ENCODE data around the gene ADAT3.

Gene ADAT3

DNA sequence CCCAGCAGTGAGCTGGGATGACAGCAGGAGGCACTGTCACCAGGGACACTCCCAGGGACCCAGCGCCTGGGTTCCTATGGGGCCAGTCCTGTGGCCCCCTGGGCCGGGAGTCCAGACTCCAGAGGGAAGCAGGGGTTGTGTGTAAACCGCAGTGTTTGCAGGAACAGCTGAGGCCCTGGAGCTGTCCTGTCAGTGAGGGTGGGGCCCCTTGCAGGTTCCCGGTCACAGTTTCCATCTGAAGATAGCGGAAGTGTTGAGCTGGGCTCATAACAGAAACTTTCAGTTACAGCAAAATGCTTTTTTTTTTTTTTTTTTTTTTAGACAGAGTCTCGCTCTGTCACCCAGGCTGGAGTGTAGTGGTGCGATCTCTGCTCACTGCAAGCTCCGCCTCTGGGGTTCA lies 18.1 kb downstream of the ADAT3 start:
- no peaks in the 10 kb centered on the region for H3K4me1 ChIP-seq (ENCODE audit: control insufficient read depth in 1 of 2, insufficient read depth in 1 of 2, low read depth in 1 of 2, low read length in 1 of 2)
- H3K4me3 ChIP-seq (ENCODE audit: low read depth in 1 of 2, low read length in 1 of 2): no peak overlapping the region
- TF ChIP-seq, protein P1, sequence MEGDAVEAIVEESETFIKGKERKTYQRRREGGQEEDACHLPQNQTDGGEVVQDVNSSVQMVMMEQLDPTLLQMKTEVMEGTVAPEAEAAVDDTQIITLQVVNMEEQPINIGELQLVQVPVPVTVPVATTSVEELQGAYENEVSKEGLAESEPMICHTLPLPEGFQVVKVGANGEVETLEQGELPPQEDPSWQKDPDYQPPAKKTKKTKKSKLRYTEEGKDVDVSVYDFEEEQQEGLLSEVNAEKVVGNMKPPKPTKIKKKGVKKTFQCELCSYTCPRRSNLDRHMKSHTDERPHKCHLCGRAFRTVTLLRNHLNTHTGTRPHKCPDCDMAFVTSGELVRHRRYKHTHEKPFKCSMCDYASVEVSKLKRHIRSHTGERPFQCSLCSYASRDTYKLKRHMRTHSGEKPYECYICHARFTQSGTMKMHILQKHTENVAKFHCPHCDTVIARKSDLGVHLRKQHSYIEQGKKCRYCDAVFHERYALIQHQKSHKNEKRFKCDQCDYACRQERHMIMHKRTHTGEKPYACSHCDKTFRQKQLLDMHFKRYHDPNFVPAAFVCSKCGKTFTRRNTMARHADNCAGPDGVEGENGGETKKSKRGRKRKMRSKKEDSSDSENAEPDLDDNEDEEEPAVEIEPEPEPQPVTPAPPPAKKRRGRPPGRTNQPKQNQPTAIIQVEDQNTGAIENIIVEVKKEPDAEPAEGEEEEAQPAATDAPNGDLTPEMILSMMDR (IDR thresholded peaks at IDR 0.05): no peak
- H3K9me3 ChIP-seq: no peaks in the 10 kb centered on the region
- H3K27me3 ChIP-seq: no peaks in the 10 kb centered on the region
- peaks cover 28% of the 10 kb centered on the region for H3K36me3 ChIP-seq
- no peak overlapping the region for H3K27ac ChIP-seq

DNA sequence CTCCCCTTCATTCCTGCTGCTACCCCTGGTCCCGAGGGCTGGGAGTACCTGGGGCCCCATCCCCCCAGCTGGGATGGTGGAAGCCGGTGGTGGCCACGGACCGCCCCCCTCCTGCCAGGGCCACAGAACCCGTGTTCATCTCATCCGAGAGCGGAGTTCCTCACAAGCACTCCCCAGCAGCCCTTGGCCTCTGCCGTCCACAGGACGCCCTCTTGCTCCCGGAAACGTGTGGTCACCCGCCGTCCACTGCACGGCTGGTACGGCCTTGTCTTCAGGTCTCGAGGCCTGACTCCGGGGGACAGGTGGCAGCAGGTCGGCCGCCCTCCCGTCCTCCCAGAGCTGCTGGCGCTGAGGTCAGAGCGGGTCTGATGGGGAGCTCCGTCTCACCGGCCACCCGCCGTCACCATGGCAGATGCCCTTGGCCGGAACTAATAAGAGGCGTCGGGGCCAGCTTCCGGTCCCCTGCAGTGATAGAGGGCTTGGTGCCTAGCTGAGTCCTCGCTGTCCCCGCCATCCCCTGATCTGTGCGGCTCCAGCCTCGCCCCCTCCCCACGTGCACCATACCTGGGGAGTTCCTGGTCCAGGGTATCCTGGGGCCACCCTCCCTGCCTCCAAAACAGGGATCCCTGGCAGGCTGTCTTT lies 19.2 kb downstream of the ADAT3 start:
- no peak overlapping the region for H3K27ac ChIP-seq

DNA sequence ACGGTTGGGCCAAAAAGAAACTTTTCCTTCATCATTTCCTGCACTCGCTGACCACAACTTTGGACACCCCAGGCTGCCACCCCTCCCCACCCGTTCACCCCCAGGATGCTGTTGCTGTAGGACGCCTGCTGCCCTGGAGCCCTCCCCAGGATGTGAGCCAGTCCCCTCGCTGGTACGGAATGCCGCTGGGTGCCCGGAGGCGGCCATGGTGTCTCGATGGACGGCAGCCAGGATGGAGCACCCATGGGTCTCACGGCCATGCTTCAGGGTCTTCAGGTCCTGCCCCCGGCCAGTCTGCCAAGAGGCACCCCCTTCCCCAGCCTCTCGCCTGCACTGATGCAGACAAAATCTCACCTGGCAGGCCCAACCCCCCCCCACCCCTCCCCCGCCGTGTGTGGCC lies 20.3 kb downstream of the ADAT3 start:
- Histone ChIP-seq H3K4me3 (ENCODE audit: low read depth in 1 of 2, low read length in 1 of 2) (no peak overlapping the region), H3K9me3 (no peaks in the 10 kb centered on the region), H3K27me3 (peaks cover 8% of the 10 kb centered on the region), H3K4me1 (ENCODE audit: control insufficient read depth in 1 of 2, insufficient read depth in 1 of 2, low read depth in 1 of 2, low read length in 1 of 2) (peaks cover 13 to 15% of the 10 kb centered on the region in 2 experiments), H3K27ac (no peak overlapping the region), H3K36me3 (peaks cover 23% of the 10 kb centered on the region)
- TF ChIP-seq, protein P1 (IDR thresholded peaks at IDR 0.05): no peak

More for the DNA sequence above, 19.2 kb downstream of the ADAT3 start:
- Histone ChIP-seq H3K4me3 (ENCODE audit: low read depth in 1 of 2, low read length in 1 of 2) (no peak overlapping the region), H3K27me3 (no peaks in the 10 kb centered on the region), H3K4me1 (ENCODE audit: control insufficient read depth in 1 of 2, insufficient read depth in 1 of 2, low read depth in 1 of 2, low read length in 1 of 2) (peaks cover 7% of the 10 kb centered on the region in 2 experiments), H3K36me3 (peaks cover 23% of the 10 kb centered on the region), H3K9me3 (no peaks in the 10 kb centered on the region)
- TF ChIP-seq, protein P1 (IDR thresholded peaks at IDR 0.05): no peak

DNA sequence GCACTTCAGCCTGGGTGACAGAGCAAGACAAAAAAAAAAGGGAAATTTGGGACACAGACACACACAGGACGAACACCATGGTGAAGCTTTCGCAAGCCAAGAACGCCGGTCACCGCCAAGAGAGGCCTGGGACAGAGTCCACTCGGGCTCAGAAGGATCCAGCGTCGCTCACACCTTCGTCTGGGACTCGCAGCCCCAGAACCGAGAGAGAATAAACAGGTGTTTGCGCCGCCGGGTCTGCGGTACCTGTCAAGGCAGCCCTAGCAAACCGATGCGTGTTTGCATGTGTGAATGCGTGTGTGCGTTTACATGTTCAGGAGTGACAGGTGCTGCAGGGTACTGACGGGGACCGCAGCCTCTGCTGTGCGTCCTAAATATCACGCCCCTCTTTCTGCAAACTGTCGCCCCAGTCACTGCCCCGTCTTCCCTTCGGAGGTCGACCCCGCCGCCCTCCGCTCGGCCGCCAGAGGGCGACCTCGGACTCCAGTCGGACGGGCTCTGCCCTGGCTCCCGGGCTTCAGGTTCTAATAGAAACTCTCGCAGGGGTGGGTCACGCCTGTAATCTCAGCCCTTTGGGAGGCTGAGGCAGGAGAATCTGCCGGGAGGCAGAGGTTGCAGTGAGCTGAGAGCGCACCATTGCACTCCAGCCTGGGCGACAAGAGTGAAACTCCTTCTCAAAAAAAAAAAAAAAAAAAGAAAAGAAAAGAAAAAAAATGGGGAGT lies 24.0 kb downstream of the ADAT3 start:
- Histone ChIP-seq H3K9me3 (no peaks in the 10 kb centered on the region), H3K27ac (peak overlapping the region; percentile 46), H3K36me3 (peaks cover 7% of the 10 kb centered on the region), H3K4me3 (ENCODE audit: low read depth in 1 of 2, low read length in 1 of 2) (peak overlapping the region; percentile 52 to 53), H3K4me1 (ENCODE audit: control insufficient read depth in 1 of 2, insufficient read depth in 1 of 2, low read depth in 1 of 2, low read length in 1 of 2) (peaks cover 13 to 15% of the 10 kb centered on the region in 2 experiments), H3K27me3 (peaks cover 26% of the 10 kb centered on the region)
- TF ChIP-seq, protein P1 (IDR thresholded peaks at IDR 0.05): peak; percentile 93

DNA sequence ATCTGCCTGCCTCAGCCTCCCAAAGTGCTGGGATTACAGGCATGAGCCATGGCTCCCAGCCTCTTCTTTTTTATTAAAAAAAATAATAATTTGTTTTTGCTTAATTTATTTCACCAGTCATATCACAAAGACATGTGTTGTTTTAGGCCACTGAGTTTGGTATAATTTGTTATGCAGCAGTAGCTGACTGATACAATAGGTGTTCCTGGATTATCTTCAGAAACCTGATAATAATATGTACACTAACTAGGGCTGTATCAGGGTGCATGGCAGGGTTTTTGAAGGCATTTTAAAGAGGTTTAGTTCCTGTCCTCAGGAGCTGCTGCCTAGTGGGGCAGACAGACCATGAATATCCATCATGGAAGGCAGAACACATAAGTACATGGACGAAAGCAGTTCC lies 26.2 kb downstream of the ADAT3 start:
- TF ChIP-seq, protein P1 (IDR thresholded peaks at IDR 0.05): no peak
- no peaks in the 10 kb centered on the region for H3K9me3 ChIP-seq
- no peak overlapping the region for H3K4me3 ChIP-seq (ENCODE audit: low read depth in 1 of 2, low read length in 1 of 2)
- H3K27ac ChIP-seq: no peak overlapping the region
- H3K4me1 ChIP-seq (ENCODE audit: control insufficient read depth in 1 of 2, insufficient read depth in 1 of 2, low read depth in 1 of 2, low read length in 1 of 2): peaks cover 13 to 22% of the 10 kb centered on the region in 2 experiments
- no peaks in the 10 kb centered on the region for H3K36me3 ChIP-seq
- peaks cover 26% of the 10 kb centered on the region for H3K27me3 ChIP-seq
